Loucy (cell line): ENCODE measurements around the gene TBX3.

ENCODE experiments used
- CTCF ChIP-seq: fragments of 200-600 bp; sonication (generic); conservative IDR thresholded peaks from 2 replicates; pipeline ENCODE4 v1.5.1; 2014; ENCODE audit warnings: mild to moderate bottlenecking, antibody characterized with exemption, low read length
- EZH2phosphoT487 ChIP-seq: fragments of 200-600 bp; IDR thresholded peaks from 2 replicates; pipeline ENCODE4 v1.6.1; 2018; ENCODE audit warnings: antibody characterized with exemption, mild to moderate bottlenecking, moderate library complexity, borderline replicate concordance

- no peak for TF ChIP-seq CTCF
- no peak for TF ChIP-seq EZH2phosphoT487
Measured at GRCh38 chr12:114661245-114661644, 22.7 kb downstream of the TBX3 start.
